Measurements from ENCODE around the gene PBX1. TPM values are rescaled to one million over a fixed set of nuclear protein-coding genes. Genes with fewer than 3 reads are reported as not detected.

PBX1 gene
- total and polyA plus RNA-seq, 4 donors, result 2.2 to 17.3 (median 5.1) TPM

GRCh38 chr1:164790081-164790480, 231.1 kb downstream of the PBX1 start:
- H3K9me3 ChIP-seq (ENCODE audit: control insufficient read depth in 4 of 4, low read length in 3 of 4), result no peaks in the 10 kb centered on the region
- no peak overlapping the region for H3K9ac ChIP-seq (ENCODE audit: low read depth in 1 of 2, low read length in 2 of 2)
- no peak for DNase-seq (ENCODE audit: low spot score)
- H3K27ac ChIP-seq (ENCODE audit: low read depth in 1 of 2, low read length in 2 of 2), result no peak overlapping the region
- H3K4me3 ChIP-seq (ENCODE audit: low read depth in 1 of 3, low read length in 3 of 3), result no peak overlapping the region
- WGBS, result 81% methylated on average over 6 of the region's 6 CpGs
- H3K27me3 ChIP-seq (ENCODE audit: control insufficient read depth in 4 of 4, insufficient read depth in 4 of 4, low read length in 3 of 4), result no peaks in the 10 kb centered on the region
- TF ChIP-seq YY1 (IDR thresholded peaks at IDR 0.05) (no peak), FOXA2 (IDR thresholded peaks at IDR 0.05) (no peak), GABPA (IDR thresholded peaks at IDR 0.05 in 1 of 2, conservative IDR thresholded peaks at IDR 0.05 in 1 of 2) (no peak), RAD21 (IDR thresholded peaks at IDR 0.05) (no peak), JUND (IDR thresholded peaks at IDR 0.05) (no peak), ZBTB33 (IDR thresholded peaks at IDR 0.05) (no peak), SP1 (IDR thresholded peaks at IDR 0.05) (no peak), REST (IDR thresholded peaks at IDR 0.05) (no peak), NR2F2 (IDR thresholded peaks at IDR 0.05) (no peak), HNF4G (IDR thresholded peaks at IDR 0.05) (no peak), ATF3 (IDR thresholded peaks at IDR 0.05) (no peak), FOXA1 (IDR thresholded peaks at IDR 0.05) (no peak), RXRA (IDR thresholded peaks at IDR 0.05) (no peak), TAF1 (conservative IDR thresholded peaks at IDR 0.05) (no peak), CTCF (IDR thresholded peaks at IDR 0.05; ENCODE audit: low read depth, low read length, missing input control) (no peak), HNF4A (conservative IDR thresholded peaks at IDR 0.05) (no peak), MAX (IDR thresholded peaks at IDR 0.05) (no peak), EGR1 (IDR thresholded peaks at IDR 0.05; ENCODE audit: low read depth in 2 of 2) (no peak)
- no peaks in the 10 kb centered on the region for H3K36me3 ChIP-seq (ENCODE audit: control insufficient read depth in 4 of 4, insufficient read depth in 3 of 4, low read depth in 1 of 4, low read length in 3 of 4)
- peaks cover 0 to 7% (median 0%) of the 10 kb centered on the region in 4 donors for H3K4me1 ChIP-seq (ENCODE audit: control insufficient read depth in 4 of 4, insufficient read depth in 4 of 4, low read length in 3 of 4)
